HG02623 (cell line): ENCODE data around the gene ABCD1.
"Not testable (repeated sequence)": the region's sequence is repeated elsewhere in the genome, so short reads cannot be mapped to it uniquely, and the experiment has no call there.

Source experiments
- ATAC-seq: cut with Tn5 transposase; IDR thresholded peaks from one replicate; pipeline ENCODE4 v1.9.1; 2021; ENCODE audit warnings: moderate library complexity; ENCODE audit not compliant: unreplicated experiment

The ABCD1 gene

DNA sequence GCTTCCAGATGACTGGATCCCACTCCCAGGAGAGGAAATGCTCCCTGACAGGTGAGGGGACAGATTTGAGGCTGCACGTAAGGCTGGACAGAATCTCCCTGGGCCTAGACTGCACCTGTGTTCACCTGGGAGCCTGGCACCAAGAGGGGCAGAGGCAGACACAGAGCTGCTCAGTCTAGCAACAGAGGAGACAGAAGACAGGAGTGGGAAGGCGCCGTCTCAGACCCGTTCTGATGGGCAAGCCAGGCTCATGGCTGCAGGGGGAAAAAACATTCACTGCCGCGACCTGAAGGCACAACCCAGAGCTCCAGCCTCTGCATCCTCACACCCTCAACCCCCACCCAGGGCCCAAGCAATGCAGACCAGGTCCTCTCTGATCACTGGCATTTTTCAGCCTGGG lies 17.2 kb upstream of the ABCD1 start:
- no peak for ATAC-seq

DNA sequence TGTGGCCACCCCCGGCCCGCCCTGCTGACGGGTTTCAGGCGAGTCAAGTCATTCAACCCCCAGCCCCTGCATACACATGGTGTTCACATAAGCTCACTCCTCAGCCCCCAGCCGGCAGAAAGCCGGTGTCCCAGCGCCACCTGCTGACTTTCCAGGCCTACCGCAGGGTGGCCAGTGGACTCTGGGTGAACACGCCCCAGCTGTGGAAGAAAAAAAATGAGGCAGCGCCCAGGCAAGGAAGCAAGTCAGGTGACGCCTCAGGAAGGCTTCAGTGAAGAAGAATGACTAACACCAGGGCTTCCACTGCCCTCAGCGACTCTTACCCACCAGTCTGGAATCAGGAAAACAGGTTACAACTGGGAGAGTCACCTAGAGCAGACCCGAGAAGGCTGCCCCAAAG lies 16.2 kb upstream of the ABCD1 start:
- no peak for ATAC-seq

- ATAC-seq = no peak
Observed at GRCh38 chrX:153709726-153710674, 14.7 kb upstream of the ABCD1 start.

DNA sequence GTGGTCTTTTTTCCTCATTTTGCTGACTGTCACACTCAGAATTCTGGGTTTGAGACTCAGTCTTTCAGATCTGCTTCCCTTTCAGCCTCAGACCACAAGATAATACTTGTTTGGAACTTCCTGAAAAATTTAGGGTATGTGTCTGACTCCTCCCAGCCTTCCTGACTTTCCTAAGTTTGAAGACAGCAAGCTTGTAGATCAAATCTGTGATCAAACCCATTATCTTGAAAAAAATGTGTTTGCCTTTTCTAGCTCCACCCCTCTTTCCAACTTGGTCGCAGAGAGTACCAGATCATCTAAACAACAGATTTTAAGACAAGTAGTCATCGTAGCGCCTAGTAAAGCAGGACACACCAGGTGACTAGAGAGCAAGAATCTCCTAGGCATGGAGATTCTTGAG lies 10.4 kb upstream of the ABCD1 start:
- no peak for ATAC-seq

DNA sequence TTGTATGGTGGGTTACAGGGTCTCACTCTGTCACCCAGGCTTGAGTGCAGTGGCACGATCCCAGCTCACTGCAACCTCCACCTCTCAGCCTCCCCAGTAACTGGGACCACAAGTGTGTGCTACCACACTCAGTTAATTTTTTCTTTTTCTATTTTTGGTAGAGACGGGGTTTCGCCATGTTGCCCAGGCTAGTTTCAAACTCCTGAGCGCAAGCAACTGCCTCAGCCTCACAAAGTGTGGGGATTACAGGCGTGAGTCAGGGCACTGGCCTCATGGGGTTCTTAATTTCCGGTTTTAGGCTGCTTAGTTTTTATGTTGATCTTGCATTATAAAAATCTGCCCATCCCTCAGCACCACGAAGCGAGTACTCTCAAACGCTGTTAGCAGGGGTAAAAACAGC lies 7.2 kb upstream of the ABCD1 start:
- no peak for ATAC-seq

DNA sequence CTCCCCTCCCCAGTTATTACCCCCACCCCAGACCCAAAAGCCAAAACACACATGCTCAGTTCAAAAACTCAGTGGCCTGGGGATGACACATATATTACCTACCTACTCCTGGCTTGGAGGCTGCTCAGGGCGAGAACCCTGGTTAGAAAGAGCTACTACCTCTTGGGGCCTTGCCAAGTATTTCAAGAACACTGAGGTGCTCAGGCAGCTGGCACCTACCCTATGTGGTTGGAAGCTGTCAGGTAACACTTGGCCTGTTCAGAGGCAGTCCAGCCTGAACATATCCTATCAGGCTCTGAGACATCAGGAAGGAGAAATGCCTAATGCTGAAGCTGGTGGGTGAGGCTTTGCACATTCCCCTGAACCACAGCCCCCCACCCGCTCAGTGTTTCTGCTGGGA lies 5.4 kb upstream of the ABCD1 start:
- no peak for ATAC-seq

- ATAC-seq = no peak
Observed at GRCh38 chrX:153719701-153720100, 5.0 kb upstream of the ABCD1 start.

GRCh38 chrX:153722704-153723350 lies 1.8 kb upstream of the ABCD1 start:
- ATAC-seq = no peak

DNA sequence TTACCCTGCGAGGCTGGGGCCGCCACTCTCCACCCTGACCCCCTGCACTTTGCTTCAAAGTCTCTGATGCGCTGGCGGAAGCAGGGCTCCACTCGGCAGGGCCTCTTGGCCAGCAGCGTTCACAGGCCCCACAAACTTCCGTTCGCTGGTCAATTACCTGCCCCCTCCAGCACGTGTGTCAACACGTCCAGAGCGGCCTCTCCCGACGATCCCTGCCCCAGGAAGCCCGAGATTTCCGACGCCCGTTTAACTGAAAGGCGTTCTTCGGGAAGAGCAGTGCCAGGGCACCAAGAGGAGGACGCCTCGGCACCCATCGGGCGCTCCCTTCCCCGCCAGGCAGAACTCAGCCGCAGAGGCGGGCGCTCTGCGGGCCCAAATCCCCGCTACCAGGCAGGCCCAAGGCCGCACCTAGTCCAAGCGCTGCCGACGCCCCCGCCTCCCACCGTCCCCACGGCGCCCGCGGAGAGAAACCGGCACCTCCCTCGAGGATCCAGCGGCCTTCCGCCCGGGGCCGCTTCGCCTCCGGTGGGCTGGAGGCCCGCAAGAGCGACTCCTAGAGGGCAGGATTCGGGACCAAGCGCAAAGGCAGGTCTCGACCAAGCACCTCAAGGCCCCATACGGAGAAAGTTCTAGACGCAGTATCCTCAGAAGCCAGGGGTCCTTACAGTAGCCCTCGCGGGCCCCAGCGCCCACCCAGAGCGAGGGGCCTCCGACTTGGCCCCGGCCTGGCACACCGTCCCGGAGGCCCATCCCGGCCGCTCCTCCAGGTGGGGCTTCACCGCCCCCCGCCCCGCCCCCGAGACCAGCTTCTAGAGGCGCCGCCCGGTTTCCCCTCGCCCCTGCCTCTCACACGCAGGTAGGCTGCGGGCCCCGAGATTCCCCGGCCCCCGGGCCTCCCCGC lies 1.1 kb upstream of the ABCD1 start:
- ATAC-seq = peak; percentile 29

DNA sequence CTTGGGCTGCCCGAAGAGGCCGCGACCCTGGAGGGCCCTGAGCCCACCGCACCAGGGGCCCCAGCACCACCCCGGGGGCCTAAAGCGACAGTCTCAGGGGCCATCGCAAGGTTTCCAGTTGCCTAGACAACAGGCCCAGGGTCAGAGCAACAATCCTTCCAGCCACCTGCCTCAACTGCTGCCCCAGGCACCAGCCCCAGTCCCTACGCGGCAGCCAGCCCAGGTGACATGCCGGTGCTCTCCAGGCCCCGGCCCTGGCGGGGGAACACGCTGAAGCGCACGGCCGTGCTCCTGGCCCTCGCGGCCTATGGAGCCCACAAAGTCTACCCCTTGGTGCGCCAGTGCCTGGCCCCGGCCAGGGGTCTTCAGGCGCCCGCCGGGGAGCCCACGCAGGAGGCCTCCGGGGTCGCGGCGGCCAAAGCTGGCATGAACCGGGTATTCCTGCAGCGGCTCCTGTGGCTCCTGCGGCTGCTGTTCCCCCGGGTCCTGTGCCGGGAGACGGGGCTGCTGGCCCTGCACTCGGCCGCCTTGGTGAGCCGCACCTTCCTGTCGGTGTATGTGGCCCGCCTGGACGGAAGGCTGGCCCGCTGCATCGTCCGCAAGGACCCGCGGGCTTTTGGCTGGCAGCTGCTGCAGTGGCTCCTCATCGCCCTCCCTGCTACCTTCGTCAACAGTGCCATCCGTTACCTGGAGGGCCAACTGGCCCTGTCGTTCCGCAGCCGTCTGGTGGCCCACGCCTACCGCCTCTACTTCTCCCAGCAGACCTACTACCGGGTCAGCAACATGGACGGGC lies 579 bp downstream of the ABCD1 start:
- peak; percentile 1 for ATAC-seq

- no peak for ATAC-seq
Observed at GRCh38 chrX:153725832-153726285, 1.2 kb downstream of the ABCD1 start.

GRCh38 chrX:153726286-153727122 lies 1.8 kb downstream of the ABCD1 start:
- peak; percentile 32 for ATAC-seq

DNA sequence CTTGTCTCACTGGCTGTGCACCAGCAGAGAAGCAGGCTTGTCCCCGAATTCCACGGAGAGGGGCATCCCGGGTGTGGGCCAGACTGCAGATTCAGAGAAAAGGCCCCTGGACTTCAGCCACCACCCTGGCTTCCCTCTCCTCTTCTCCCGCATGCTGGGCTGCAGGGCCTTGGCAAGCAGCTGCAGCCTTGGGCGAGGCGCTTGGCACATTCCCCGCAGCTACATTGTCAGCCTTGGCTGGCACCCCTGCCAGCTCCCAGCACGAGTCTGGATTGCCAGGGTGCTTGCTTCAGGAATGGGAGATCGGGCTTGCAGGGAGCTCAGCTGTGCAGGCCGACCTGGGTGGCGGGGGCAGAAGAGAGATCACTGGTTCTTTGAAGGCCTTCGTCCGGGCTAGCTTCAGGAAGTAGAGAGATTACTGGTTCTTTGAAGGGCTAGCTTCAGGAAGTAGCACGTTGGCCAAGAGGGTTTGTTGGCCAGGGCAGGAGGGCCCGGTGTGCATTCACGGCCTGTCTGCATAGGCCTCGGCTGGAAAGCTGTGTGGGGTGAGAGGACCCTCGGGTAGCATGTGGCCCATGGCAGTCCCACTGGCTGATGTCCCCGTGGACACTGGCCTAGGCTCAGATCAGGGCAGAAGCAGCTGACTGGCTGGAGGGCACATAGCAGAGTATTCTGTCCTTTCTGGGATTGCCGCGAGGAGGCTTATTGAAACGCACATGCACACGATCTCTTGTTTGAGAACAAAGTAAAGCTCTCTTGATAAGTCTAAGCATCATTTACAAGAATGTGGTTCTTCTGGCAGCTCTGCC lies 2.7 kb downstream of the ABCD1 start:
- ATAC-seq = no peak

DNA sequence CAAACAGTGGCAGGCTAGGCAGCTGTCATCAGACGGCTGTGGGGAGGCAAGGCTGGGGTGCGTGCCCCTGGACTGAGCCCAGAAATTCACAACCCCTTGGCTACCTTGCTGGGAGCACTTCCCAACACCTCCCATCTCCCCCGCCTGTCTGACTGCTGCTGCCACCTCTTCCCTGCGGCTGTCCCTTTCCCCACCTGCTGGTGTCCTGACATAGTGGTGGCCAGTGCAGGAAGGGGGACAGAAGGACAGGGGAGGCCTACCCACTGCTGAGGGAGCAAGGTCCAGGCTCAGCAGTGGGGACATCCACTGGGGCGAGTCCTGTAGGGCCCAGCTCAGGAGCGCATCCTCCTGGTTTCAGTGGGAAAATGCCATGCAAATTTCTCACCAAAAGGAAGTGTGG lies 3.4 kb downstream of the ABCD1 start:
- no peak for ATAC-seq

- no peak for ATAC-seq
Observed at GRCh38 chrX:153728951-153729631, 4.4 kb downstream of the ABCD1 start.

DNA sequence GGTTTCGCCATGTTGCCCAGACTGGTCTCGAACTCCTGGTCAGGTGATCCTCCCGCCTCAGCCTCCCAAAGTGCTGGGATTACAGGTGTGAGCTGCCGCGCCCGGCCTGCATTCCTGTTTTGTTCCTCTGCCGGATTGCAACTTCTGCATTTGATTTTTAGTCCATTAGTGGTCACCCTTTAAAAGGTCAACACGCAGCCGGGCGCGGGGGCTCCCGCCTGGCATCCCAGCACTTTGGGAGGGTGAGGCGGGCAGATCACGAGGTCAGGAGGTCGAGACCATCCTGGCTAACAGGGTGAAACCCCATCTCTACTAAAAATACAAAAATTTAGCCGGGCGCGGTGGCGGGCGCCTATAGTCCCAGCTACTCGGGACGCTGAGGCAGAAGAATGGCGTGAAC lies 5.5 kb downstream of the ABCD1 start:
- ATAC-seq = not testable (repeated sequence)

DNA sequence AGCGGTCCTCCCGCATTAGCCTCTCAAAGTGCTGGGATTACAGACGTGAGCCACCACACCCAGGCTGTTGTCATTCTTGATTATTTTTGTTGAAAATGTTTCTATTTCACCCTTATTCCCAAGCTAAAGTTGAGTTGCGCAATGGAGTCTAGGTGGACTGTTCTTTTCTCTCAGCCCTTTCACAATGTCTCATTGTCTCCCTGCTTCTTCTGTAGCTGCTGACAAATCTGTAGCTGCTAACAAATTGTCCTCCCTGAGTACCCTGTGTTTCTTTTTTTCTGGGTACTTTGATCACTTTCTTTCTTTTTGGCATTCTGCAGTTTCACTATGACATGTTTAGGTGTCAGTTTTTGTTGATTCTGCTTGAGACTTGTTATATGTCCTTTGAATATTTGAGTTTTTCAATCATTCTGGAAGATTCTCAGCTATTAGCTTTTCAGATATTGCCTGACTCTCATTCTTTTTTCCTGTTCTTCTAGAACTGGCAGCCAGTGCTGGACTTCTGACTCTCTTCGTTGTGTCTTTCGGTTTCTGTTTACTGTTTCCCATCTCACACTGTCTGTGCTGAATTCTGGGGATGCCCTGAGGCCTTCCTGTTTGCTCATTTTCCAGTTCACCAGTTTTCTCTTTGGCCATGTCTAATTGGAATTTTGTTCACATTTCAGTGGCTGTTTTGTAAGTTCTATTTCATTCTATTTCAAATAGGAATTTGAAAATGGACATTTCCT lies 6.6 kb downstream of the ABCD1 start:
- no peak for ATAC-seq

- no peak for ATAC-seq
Observed at GRCh38 chrX:153731845-153732215, 7.2 kb downstream of the ABCD1 start.
